H1 (cell line): ENCODE data around the gene CCS. TPM values are rescaled to one million over a fixed set of nuclear protein-coding genes. Genes with fewer than 3 reads are reported as not detected.

Experiments used
- CTCF ChIA-PET: fragments of 300-600 bp; sonication (Branson Sonifier 250); formaldehyde crosslinking; loops from one replicate; lab custom pipeline; 2021; ENCODE audit not compliant: partially characterized antibody; lab: Charles Lee
- POLR2A ChIA-PET: fragments of 300-600 bp; sonication (Branson Sonifier 250); formaldehyde crosslinking; loops from one replicate; lab custom pipeline; 2021; ENCODE audit warnings: inconsistent platforms; ENCODE audit not compliant: partially characterized antibody; lab: Charles Lee
- DNase-seq, 2 experiments: peaks; one replicate each; pipeline versions ENCODE4 v3.0.0 to v3.0.0-alpha.2; 2010 to 2022; ENCODE audit warnings: low spot score in 2 of 2, low read depth in 1 of 2, mixed read lengths in 1 of 2
- FAIRE-seq: peaks from 2 replicates; lab custom pipeline; 2011; peaks lifted over from hg19 to GRCh38; lab: Jason Lieb, UNC
- H2AFZ ChIP-seq: 2 replicates; pipeline ENCODE4 v1.8.1; 2012; ENCODE audit warnings: low read length, inconsistent platforms
- H2AK5ac ChIP-seq: 2 replicates; pipeline ENCODE4 v1.6.1; 2013; ENCODE audit warnings: low read depth, low read length
- H2BK120ac ChIP-seq: replicated peaks from 2 replicates; pipeline ENCODE3; 2013; ENCODE audit warnings: low read depth, low read length, inconsistent platforms
- H2BK12ac ChIP-seq: 2 replicates; pipeline ENCODE4 v1.6.1; 2013; ENCODE audit warnings: low read depth, low read length
- H2BK15ac ChIP-seq: 2 replicates; pipeline ENCODE4 v1.6.1; 2013; ENCODE audit warnings: low read length
- H2BK20ac ChIP-seq: 2 replicates; pipeline ENCODE4 v1.6.1; 2013; ENCODE audit warnings: low read length
- H2BK5ac ChIP-seq: 2 replicates; pipeline ENCODE4 v1.6.1; 2013; ENCODE audit warnings: low read depth, low read length
- H3K14ac ChIP-seq: 2 replicates; pipeline ENCODE4 v1.6.1; 2013; ENCODE audit warnings: inconsistent platforms; ENCODE audit not compliant: insufficient read length
- H3K18ac ChIP-seq: 2 replicates; pipeline ENCODE4 v1.6.1; 2013; ENCODE audit warnings: low read length; ENCODE audit errors: extremely low read depth
- H3K23ac ChIP-seq: 2 replicates; pipeline ENCODE4 v1.6.1; 2013; ENCODE audit warnings: inconsistent platforms; ENCODE audit not compliant: insufficient read length
- H3K23me2 ChIP-seq: 2 replicates; pipeline ENCODE4 v1.6.1; 2013; ENCODE audit warnings: low read depth, low read length
- H3K27ac ChIP-seq: 2 replicates; pipeline ENCODE4 v1.6.1; 2011; ENCODE audit warnings: low read depth, low read length, inconsistent platforms
- H3K27me3 ChIP-seq, 4 experiments: replicated peaks in 1 of 4; 1 replicate in 1 of 4; 2 replicates in 3 of 4; pipeline versions ENCODE4 v1.6.1 to v1.8.1; 2011 to 2013; ENCODE audit warnings: low read length in 3 of 4, mild to moderate bottlenecking in 3 of 4, inconsistent platforms in 2 of 4, mixed read lengths in 2 of 4, moderate library complexity in 1 of 4; ENCODE audit not compliant: control insufficient read depth in 3 of 4, insufficient read depth in 3 of 4; ENCODE audit errors: extremely low read depth in 1 of 4
- H3K36me3 ChIP-seq, 4 experiments: 2 replicates each; pipeline versions ENCODE4 v1.6.1 to v1.8.1; 2011 to 2013; ENCODE audit warnings: mild to moderate bottlenecking in 4 of 4, low read length in 3 of 4, moderate library complexity in 2 of 4, control low read depth in 1 of 4, inconsistent platforms in 1 of 4; ENCODE audit not compliant: insufficient read depth in 4 of 4, control insufficient read depth in 2 of 4
- H3K4ac ChIP-seq: replicated peaks from 2 replicates; pipeline ENCODE3; 2013; ENCODE audit warnings: low read length, low read depth, mixed read lengths, inconsistent platforms; ENCODE audit not compliant: insufficient read length
- H3K4me1 ChIP-seq, 4 experiments: replicated peaks in 1 of 4; 1 replicate in 1 of 4; 2 replicates in 3 of 4; pipeline versions ENCODE4 v1.6.1 to v1.8.1; 2011 to 2013; ENCODE audit warnings: low read length in 3 of 4, inconsistent platforms in 2 of 4, mixed read lengths in 1 of 4; ENCODE audit not compliant: insufficient read depth in 4 of 4, control insufficient read depth in 3 of 4
- H3K4me2 ChIP-seq, 2 experiments: 2 replicates each; pipeline versions ENCODE4 v1.6.1 to v1.8.1; 2011 to 2013; ENCODE audit warnings: low read depth in 2 of 2, low read length in 2 of 2, control low read depth in 1 of 2, inconsistent platforms in 1 of 2, mild to moderate bottlenecking in 1 of 2; ENCODE audit not compliant: insufficient read depth in 1 of 2
- H3K4me3 ChIP-seq, 4 experiments: fragments of 200-600, 300-600 bp in 1 of 4; sonication (generic), shearing (Covaris generic), sonication (Bioruptor Twin) in 1 of 4; 2 replicates each; pipeline versions ENCODE4 v1.5.1 to v1.8.1; 2011 to 2016; ENCODE audit warnings: low read length in 4 of 4, low read depth in 3 of 4, control low read depth in 2 of 4, inconsistent platforms in 2 of 4, mild to moderate bottlenecking in 2 of 4, mixed read lengths in 1 of 4, moderate library complexity in 1 of 4; ENCODE audit not compliant: insufficient read depth in 2 of 4; ENCODE audit errors: extremely low read depth in 1 of 4
- H3K56ac ChIP-seq: replicated peaks from 2 replicates; pipeline ENCODE3; 2013; ENCODE audit warnings: low read depth, mild to moderate bottlenecking, mixed read lengths, low read length, inconsistent platforms; ENCODE audit not compliant: insufficient read length
- H3K79me1 ChIP-seq: 2 replicates; pipeline ENCODE4 v1.6.1; 2013; ENCODE audit warnings: low read depth, low read length, control low read depth
- H3K79me2 ChIP-seq, 2 experiments: 2 replicates each; pipeline versions ENCODE4 v1.6.1 to v1.8.1; 2012 to 2013; ENCODE audit warnings: low read length in 2 of 2, mild to moderate bottlenecking in 2 of 2, inconsistent platforms in 1 of 2; ENCODE audit not compliant: insufficient read depth in 2 of 2, control insufficient read depth in 1 of 2
- H3K9ac ChIP-seq, 4 experiments: replicated peaks in 1 of 4; 1 replicate in 1 of 4; 2 replicates in 3 of 4; pipeline versions ENCODE4 v1.6.1 to v1.8.1; 2011 to 2013; ENCODE audit warnings: low read depth in 3 of 4, low read length in 3 of 4, control low read depth in 2 of 4, mild to moderate bottlenecking in 2 of 4, moderate library complexity in 2 of 4, inconsistent platforms in 1 of 4; ENCODE audit errors: extremely low read depth in 1 of 4
- H3K9me3 ChIP-seq, 2 experiments: 2 replicates each; pipeline versions ENCODE4 v1.6.1 to v1.8.1; 2012 to 2013; ENCODE audit warnings: mild to moderate bottlenecking in 2 of 2, moderate library complexity in 2 of 2, control low read depth in 1 of 2, inconsistent platforms in 1 of 2, low read depth in 1 of 2, low read length in 1 of 2, mixed read lengths in 1 of 2; ENCODE audit not compliant: insufficient read depth in 2 of 2
- H4K20me1 ChIP-seq, 2 experiments: replicated peaks in 1 of 2; 2 replicates each; pipeline versions ENCODE3 to v1.8.1; 2011 to 2013; ENCODE audit warnings: inconsistent platforms in 2 of 2, low read length in 2 of 2, mild to moderate bottlenecking in 1 of 2; ENCODE audit not compliant: insufficient read depth in 2 of 2, control insufficient read depth in 1 of 2
- H4K5ac ChIP-seq: 2 replicates; pipeline ENCODE4 v1.6.1; 2013; ENCODE audit warnings: low read length, low read depth, mixed read lengths, inconsistent platforms; ENCODE audit not compliant: insufficient read length
- H4K8ac ChIP-seq: 2 replicates; pipeline ENCODE4 v1.8.0; 2013; ENCODE audit warnings: mild to moderate bottlenecking, moderate library complexity, low read length, inconsistent platforms; ENCODE audit not compliant: insufficient read depth; ENCODE audit errors: extremely low read depth
- H4K91ac ChIP-seq: replicated peaks from 2 replicates; pipeline ENCODE3; 2013; ENCODE audit warnings: low read length, mixed read lengths, inconsistent platforms; ENCODE audit not compliant: insufficient read length
- CEBPB ChIP-seq: IDR thresholded peaks from 2 replicates; pipeline ENCODE4 v1.6.1; 2012; ENCODE audit warnings: low read depth, low read length
- GABPA ChIP-seq: IDR thresholded peaks from 2 replicates; pipeline ENCODE4 v1.6.1; 2011; ENCODE audit warnings: mild to moderate bottlenecking, low read length, moderate library complexity, borderline replicate concordance; ENCODE audit not compliant: insufficient read depth
- GTF2F1 ChIP-seq: IDR thresholded peaks from 2 replicates; pipeline ENCODE4 v1.6.1; 2012; ENCODE audit warnings: low read depth, low read length, improper control_type of control experiment, borderline replicate concordance
- HDAC6 ChIP-seq: IDR thresholded peaks from one replicate; pipeline ENCODE4 v1.7.1; 2012; ENCODE audit warnings: low read depth, mild to moderate bottlenecking, inconsistent platforms, low read length, moderate library complexity
- JUND ChIP-seq: IDR thresholded peaks from 2 replicates; pipeline ENCODE4 v1.6.1; 2011; ENCODE audit warnings: mild to moderate bottlenecking, improper control_type of control experiment, low read length
- KDM1A ChIP-seq: fragments of 200-600, 300-600 bp; sonication (generic); IDR thresholded peaks from 2 replicates; pipeline ENCODE4 v1.7.1; 2016; ENCODE audit warnings: mild to moderate bottlenecking, low read length, borderline replicate concordance
- POU5F1 ChIP-seq: IDR thresholded peaks from 2 replicates; pipeline ENCODE4 v1.6.1; 2011; ENCODE audit warnings: low read depth, mild to moderate bottlenecking, low read length, moderate library complexity
- RBBP5 ChIP-seq: IDR thresholded peaks from 2 replicates; pipeline ENCODE4 v1.7.1; 2012; ENCODE audit warnings: low read depth, mild to moderate bottlenecking, inconsistent platforms, low read length, moderate library complexity, borderline replicate concordance
- SAP30 ChIP-seq: fragments of 300-600 bp; sonication (generic); IDR thresholded peaks from 2 replicates; pipeline ENCODE4 v1.7.1; 2012; ENCODE audit warnings: low read length, moderate library complexity, mild to moderate bottlenecking, inconsistent platforms; ENCODE audit not compliant: insufficient read depth, insufficient replicate concordance
- SP1 ChIP-seq: IDR thresholded peaks from 2 replicates; pipeline ENCODE4 v1.6.1; 2011; ENCODE audit warnings: low read depth, low read length
- TBP ChIP-seq: IDR thresholded peaks from 2 replicates; pipeline ENCODE4 v1.6.1; 2011; ENCODE audit warnings: low read depth, low read length, improper control_type of control experiment
- TEAD4 ChIP-seq: IDR thresholded peaks from 2 replicates; pipeline ENCODE4 v1.6.1; 2012; ENCODE audit warnings: low read depth, low read length, inconsistent platforms, mixed read lengths
- WGBS, 2 experiments: shearing (Covaris generic) in 1 of 2; methylation state at CpG; one replicate each; pipeline versions ENCODE4 v1.1.6 to v1.1.7; 2013 to 2015; ENCODE audit warnings: low lambda C conversion rate in 2 of 2, mixed read lengths in 2 of 2, inconsistent platforms in 1 of 2, low coverage in 1 of 2, missing lambda C conversion rate in 1 of 2; ENCODE audit not compliant: insufficient replicate concordance in 2 of 2, insufficient coverage in 1 of 2, insufficient read length in 1 of 2; ENCODE audit errors: extremely low coverage in 1 of 2, missing lambda C conversion rate in 1 of 2; 5-methylcytosine and 5-hydroxymethylcytosine counted together
- polyA plus RNA-seq, 7 experiments: library from polyadenylated mRNA; depleted of rRNA in 3 of 7; stranded (reverse) in 5 of 7; unstranded in 2 of 7; fragments of >200 nt in 5 of 7; fragments of 200-250 nt in 2 of 7; gene quantifications; 1 replicate in 5 of 7; 2 replicates in 1 of 7; 4 replicates in 1 of 7; pipeline versions ENCODE4 v1.2.1 to v1.2.3, GENCODE V29; 2011 to 2013; ENCODE audit warnings: missing spikeins in 2 of 7, mixed read lengths in 2 of 7
- total RNA-seq: library from RNA; stranded (reverse); fragmentation: NEBNext Ultra II Directional; extraction: Animal tissue kit (Norgen Biotek cat#: 25700); gene quantifications from 2 replicates; pipeline ENCODE4 v1.2.1, GENCODE V29; 2021

The CCS gene
- total and polyA plus RNA-seq, 2 of the 8 experiments (the other 6 are each of a cell fraction or from before 2014, with no cell fraction given): 37.1 to 37.7 TPM

DNA sequence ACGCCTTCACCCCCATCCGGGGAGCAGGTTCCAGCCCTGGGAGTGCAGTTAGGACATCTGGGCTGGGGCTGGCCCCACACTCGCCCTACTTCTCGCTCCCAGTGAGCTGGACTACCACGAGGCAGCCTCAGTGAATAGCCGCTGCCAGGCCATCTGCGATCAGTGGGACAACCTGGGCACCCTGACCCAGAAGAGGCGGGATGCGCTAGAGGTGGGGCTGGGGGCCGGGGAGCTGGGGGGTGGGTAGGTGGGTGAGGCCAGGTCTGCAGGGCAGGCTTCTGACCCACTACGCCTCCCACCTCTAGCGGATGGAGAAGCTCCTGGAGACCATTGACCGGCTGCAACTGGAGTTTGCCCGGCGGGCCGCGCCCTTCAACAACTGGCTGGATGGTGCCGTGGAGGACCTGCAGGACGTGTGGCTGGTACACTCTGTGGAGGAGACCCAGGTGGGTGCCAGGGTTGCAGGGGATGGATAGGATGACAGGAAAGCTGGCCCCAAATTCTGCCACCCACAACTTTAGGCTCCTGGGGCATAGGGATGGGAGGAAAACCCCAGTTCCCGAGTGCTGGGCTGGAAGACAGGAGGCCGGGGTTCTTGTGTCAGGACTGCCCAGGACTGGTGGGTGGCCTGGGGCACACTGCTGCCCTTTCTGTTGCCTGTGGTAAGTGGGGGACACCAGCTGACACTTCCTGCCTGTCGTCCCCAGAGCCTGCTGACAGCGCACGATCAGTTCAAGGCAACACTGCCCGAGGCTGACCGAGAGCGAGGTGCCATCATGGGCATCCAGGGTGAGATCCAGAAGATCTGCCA, 32.9 kb upstream of the CCS start:
- no peak overlapping the region for H4K8ac ChIP-seq
- WGBS, 2 experiments: 89% methylated on average over 19 of the region's 27 CpGs; no CpG with 5 or more reads in 1 of the 2 experiments
- no peak overlapping the region for H3K18ac ChIP-seq
- no peaks in the 10 kb centered on the region for H3K9me3 ChIP-seq
- H2AK5ac ChIP-seq: no peak overlapping the region
- DNase-seq (no peak), FAIRE-seq (no peak)
- H2BK5ac ChIP-seq: no peak overlapping the region
- no peaks in the 10 kb centered on the region for H3K79me1 ChIP-seq
- no peaks in the 10 kb centered on the region for H3K23me2 ChIP-seq
- no peak overlapping the region for H2BK20ac ChIP-seq
- H3K4me2 ChIP-seq: no peak overlapping the region
- peaks cover 0 to 5% of the 10 kb centered on the region in 2 experiments for H4K20me1 ChIP-seq
- no peak overlapping the region for H2AFZ ChIP-seq
- H3K27me3 ChIP-seq: no peaks in the 10 kb centered on the region
- POLR2A ChIA-PET: interaction anchor here (0.7 to 7.4 kb wide), 5 partner anchors 9 to 189 kb away, joined by 3 to 54 read pairs (median 5); partner anchors contain the start of genes ACTN3, CTSF, RBM14 and ZDHHC24
- H2BK120ac ChIP-seq: no peak overlapping the region
- no peak overlapping the region for H4K91ac ChIP-seq
- no peaks in the 10 kb centered on the region for H3K79me2 ChIP-seq
- H4K5ac ChIP-seq: no peak overlapping the region
- H3K23ac ChIP-seq: no peak overlapping the region
- H3K36me3 ChIP-seq: peaks cover 25 to 61% (median 51%) of the 10 kb centered on the region in 4 experiments
- no peak overlapping the region for H3K4me3 ChIP-seq
- TF ChIP-seq CEBPB: no peak
- TF ChIP-seq RBBP5: no peak
- TF ChIP-seq GABPA: no peak
- TF ChIP-seq POU5F1: no peak
- TF ChIP-seq KDM1A: no peak
- TF ChIP-seq HDAC6: no peak
- no peak for TF ChIP-seq GTF2F1
- TF ChIP-seq TBP: no peak
- no peak for TF ChIP-seq JUND
- TF ChIP-seq TEAD4: no peak
- TF ChIP-seq SP1: no peak
- no peak for TF ChIP-seq SAP30
- H3K56ac ChIP-seq: no peak overlapping the region
- CTCF ChIA-PET: interaction anchor here (0.6 to 1.7 kb wide), 6 partner anchors 10 to 69 kb away, joined by 3 to 7 read pairs (median 3); no protein-coding TSS in a partner anchor
- H3K14ac ChIP-seq: no peak overlapping the region
- H2BK15ac ChIP-seq: no peak overlapping the region
- no peak overlapping the region for H3K27ac ChIP-seq
- no peak overlapping the region for H2BK12ac ChIP-seq
- no peak overlapping the region for H3K4ac ChIP-seq
- H3K9ac ChIP-seq: no peak overlapping the region
- H3K4me1 ChIP-seq: peaks cover 0 to 2% (median 0%) of the 10 kb centered on the region in 4 experiments; a peak in 1 of 7 replicates
